ENCODE measurements around the gene URB2. TPM values are rescaled to one million over a fixed set of nuclear protein-coding genes. Genes with fewer than 3 reads are reported as not detected.

Gene URB2
- total RNA-seq, 1 donor from 2014 or later = 10.3 TPM

DNA sequence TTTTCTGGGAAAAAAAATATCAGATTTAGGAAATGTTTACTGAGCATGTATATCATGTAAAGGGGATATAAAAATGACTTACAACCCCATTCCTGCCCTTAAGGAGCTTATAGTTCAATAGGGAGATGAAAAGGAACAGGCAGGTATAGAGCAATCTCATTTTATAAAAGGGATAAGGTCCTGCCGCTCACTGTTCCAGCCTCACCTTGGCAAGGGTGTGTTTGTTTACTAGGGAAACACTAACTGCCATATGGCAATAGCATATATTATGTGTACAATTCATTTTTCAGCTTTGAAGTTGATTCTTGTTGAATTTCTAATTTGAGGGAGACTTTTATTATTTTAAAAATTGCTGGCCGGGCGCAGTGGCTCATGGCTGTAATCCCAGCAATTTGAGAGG is 25.5 kb downstream of the URB2 start:
- H3K4me3 ChIP-seq = no peak overlapping the region
- peaks cover 6% of the 10 kb centered on the region for H3K36me3 ChIP-seq
- Mint-ChIP-seq H3K4me1 (no peaks in the 10 kb centered on the region), H3K9me3 (no peaks in the 10 kb centered on the region), H3K27me3 (ENCODE audit: insufficient read depth, low read depth) (peaks cover 4% of the 10 kb centered on the region), H3K36me3 (peaks cover 22% of the 10 kb centered on the region), H3K4me3 (no peak overlapping the region), H3K27ac (no peak overlapping the region)
- no peak overlapping the region for H2AFZ ChIP-seq (replicated peaks)
- no peaks in the 10 kb centered on the region for H3K4me1 ChIP-seq
- H3K9me3 ChIP-seq (ENCODE audit: low read depth) = no peaks in the 10 kb centered on the region
- H3K79me2 ChIP-seq (ENCODE audit: low read depth) = no peaks in the 10 kb centered on the region
- no peaks in the 10 kb centered on the region for H4K20me1 ChIP-seq (ENCODE audit: low read depth)
- H3K27me3 ChIP-seq = no peaks in the 10 kb centered on the region
- H3K9ac ChIP-seq = no peak overlapping the region
- no peaks in the 10 kb centered on the region for H3F3A ChIP-seq (ENCODE audit: low read depth)
- DNase-seq (ENCODE audit: low spot score) = no peak
- H3K4me2 ChIP-seq = no peak overlapping the region
- H3K27ac ChIP-seq = no peak overlapping the region
- no peak for TF ChIP-seq EZH2 (IDR thresholded peaks at IDR 0.05)
- TF ChIP-seq, protein P1, sequence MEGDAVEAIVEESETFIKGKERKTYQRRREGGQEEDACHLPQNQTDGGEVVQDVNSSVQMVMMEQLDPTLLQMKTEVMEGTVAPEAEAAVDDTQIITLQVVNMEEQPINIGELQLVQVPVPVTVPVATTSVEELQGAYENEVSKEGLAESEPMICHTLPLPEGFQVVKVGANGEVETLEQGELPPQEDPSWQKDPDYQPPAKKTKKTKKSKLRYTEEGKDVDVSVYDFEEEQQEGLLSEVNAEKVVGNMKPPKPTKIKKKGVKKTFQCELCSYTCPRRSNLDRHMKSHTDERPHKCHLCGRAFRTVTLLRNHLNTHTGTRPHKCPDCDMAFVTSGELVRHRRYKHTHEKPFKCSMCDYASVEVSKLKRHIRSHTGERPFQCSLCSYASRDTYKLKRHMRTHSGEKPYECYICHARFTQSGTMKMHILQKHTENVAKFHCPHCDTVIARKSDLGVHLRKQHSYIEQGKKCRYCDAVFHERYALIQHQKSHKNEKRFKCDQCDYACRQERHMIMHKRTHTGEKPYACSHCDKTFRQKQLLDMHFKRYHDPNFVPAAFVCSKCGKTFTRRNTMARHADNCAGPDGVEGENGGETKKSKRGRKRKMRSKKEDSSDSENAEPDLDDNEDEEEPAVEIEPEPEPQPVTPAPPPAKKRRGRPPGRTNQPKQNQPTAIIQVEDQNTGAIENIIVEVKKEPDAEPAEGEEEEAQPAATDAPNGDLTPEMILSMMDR (IDR thresholded peaks at IDR 0.05) = no peak
- TF ChIP-seq EZH2phosphoT487 (IDR thresholded peaks at IDR 0.05) = no peak

DNA sequence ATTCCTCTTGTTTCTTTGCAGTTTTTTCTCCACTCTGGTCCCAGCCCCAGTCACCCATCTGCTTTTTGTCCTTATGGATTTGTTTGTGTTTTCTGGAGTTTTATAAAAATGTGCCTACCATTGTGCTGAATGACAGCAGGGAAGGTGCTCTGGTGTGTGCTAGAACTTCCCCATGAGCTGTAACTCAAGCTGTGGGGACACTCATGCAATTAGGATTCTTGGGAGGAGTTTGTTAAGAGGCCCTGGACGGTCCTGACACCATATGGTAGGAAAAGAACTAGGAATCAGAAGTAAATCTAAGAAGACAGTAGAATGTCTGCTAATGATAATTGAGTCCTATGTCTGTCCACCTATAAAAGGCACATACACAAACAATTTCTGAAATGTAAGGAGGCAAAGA is 27.4 kb downstream of the URB2 start:
- H3K36me3 ChIP-seq = no peaks in the 10 kb centered on the region

DNA sequence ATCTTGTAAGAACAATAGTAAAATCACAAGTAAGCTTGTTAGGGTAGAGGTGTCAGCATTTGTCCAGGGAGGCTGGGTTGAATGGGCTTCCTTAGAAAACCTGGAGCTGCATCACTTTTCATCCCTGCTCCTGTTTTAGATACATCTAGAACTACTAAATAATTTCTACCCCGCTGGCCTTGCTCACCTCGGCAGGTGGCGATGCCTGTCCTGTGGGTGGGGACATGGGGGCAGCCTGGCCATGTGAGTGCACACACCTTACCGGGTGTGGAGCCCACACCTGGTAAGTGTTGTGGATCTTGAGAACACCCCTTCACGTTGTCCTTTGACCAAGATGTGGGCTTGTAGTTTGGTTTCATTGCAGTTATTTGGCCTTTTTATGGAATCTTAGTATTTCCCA is 29.7 kb downstream of the URB2 start:
- H3K4me3 Mint-ChIP-seq = no peak overlapping the region
- H3K36me3 Mint-ChIP-seq = peaks cover 22% of the 10 kb centered on the region
- H3K9me3 ChIP-seq (ENCODE audit: low read depth) = no peaks in the 10 kb centered on the region
- H3K4me1 Mint-ChIP-seq = no peaks in the 10 kb centered on the region
- no peak overlapping the region for H3K27ac Mint-ChIP-seq
- H3K4me2 ChIP-seq = no peak overlapping the region
- peaks cover 19% of the 10 kb centered on the region for H3F3A ChIP-seq (ENCODE audit: low read depth)
- H3K9ac ChIP-seq = no peak overlapping the region
- H3K27ac ChIP-seq = no peak overlapping the region
- H3K79me2 ChIP-seq (ENCODE audit: low read depth) = no peaks in the 10 kb centered on the region
- peaks cover 5% of the 10 kb centered on the region for H3K36me3 ChIP-seq
- H3K4me3 ChIP-seq = no peak overlapping the region
- no peak for DNase-seq (ENCODE audit: low spot score)
- no peak overlapping the region for H2AFZ ChIP-seq (replicated peaks)
- H3K9me3 Mint-ChIP-seq = no peaks in the 10 kb centered on the region
- H4K20me1 ChIP-seq (ENCODE audit: low read depth) = no peaks in the 10 kb centered on the region
- H3K4me1 ChIP-seq = no peaks in the 10 kb centered on the region
- TF ChIP-seq EZH2phosphoT487 (IDR thresholded peaks at IDR 0.05) (no peak), EZH2 (IDR thresholded peaks at IDR 0.05) (no peak)
- TF ChIP-seq, protein P1 (IDR thresholded peaks at IDR 0.05) = no peak
- no peaks in the 10 kb centered on the region for H3K27me3 ChIP-seq
- H3K27me3 Mint-ChIP-seq (ENCODE audit: insufficient read depth, low read depth) = peaks cover 4% of the 10 kb centered on the region

More for the DNA sequence above, 27.4 kb downstream of the URB2 start:
- Histone ChIP-seq H3K27ac (no peak overlapping the region), H3K4me2 (no peak overlapping the region), H3K9me3 (ENCODE audit: low read depth) (no peaks in the 10 kb centered on the region), H4K20me1 (ENCODE audit: low read depth) (no peaks in the 10 kb centered on the region), H3K4me1 (no peaks in the 10 kb centered on the region), H3K27me3 (no peaks in the 10 kb centered on the region), H3K79me2 (ENCODE audit: low read depth) (no peaks in the 10 kb centered on the region), H2AFZ (replicated peaks) (no peak overlapping the region), H3K9ac (no peak overlapping the region), H3F3A (ENCODE audit: low read depth) (no peaks in the 10 kb centered on the region), H3K4me3 (no peak overlapping the region)
- no peak for TF ChIP-seq EZH2 (IDR thresholded peaks at IDR 0.05)
- TF ChIP-seq, protein P1 (IDR thresholded peaks at IDR 0.05) = no peak
- Mint-ChIP-seq H3K4me1 (no peaks in the 10 kb centered on the region), H3K27me3 (ENCODE audit: insufficient read depth, low read depth) (peaks cover 4% of the 10 kb centered on the region), H3K4me3 (no peak overlapping the region), H3K36me3 (peaks cover 20% of the 10 kb centered on the region), H3K27ac (no peak overlapping the region), H3K9me3 (no peaks in the 10 kb centered on the region)
- DNase-seq (ENCODE audit: low spot score) = no peak

Data from neural progenitor cell (in vitro differentiated cells).